Panc1 (cell line): ENCODE data around the gene CFAP74. TPM values are rescaled to one million over a fixed set of nuclear protein-coding genes. Genes with fewer than 3 reads are reported as not detected.

Experiments used
- ATAC-seq: fragments of 200-7000 bp; cut with Tn5 transposase; 2 replicates; pipeline ENCODE4 v1.9.1; 2020; ENCODE audit warnings: mild to moderate bottlenecking, moderate library complexity
- BruUV-seq: library from RNA; stranded (reverse); fragments of 400-500 nt; replicated peaks from 2 replicates; lab custom pipeline; 2021; lab: Mats Ljungman, UMichigan
- CTCF ChIA-PET: fragments of 300-600 bp; sonication (Branson Sonifier 250); formaldehyde crosslinking; loops from one replicate; lab custom pipeline; 2022; ENCODE audit warnings: antibody characterized with exemption; lab: Charles Lee
- POLR2A ChIA-PET: fragments of 300-600 bp; sonication (Branson Sonifier 250); formaldehyde crosslinking; loops from one replicate; lab custom pipeline; 2022; ENCODE audit warnings: antibody characterized with exemption; lab: Charles Lee
- DNase-seq: peaks from one replicate; pipeline ENCODE4 v3.0.0-alpha.2; 2010; ENCODE audit warnings: low read depth, low spot score
- H3K27ac ChIP-seq: 2 replicates; pipeline ENCODE4 v1.5.1; 2011; ENCODE audit warnings: mild to moderate bottlenecking, low read length, inconsistent platforms
- H3K27me3 ChIP-seq: fragments of 200-500 bp; sonication (Bioruptor generic); 2 replicates; pipeline ENCODE4 v1.6.0; 2014; ENCODE audit warnings: low read length, inconsistent platforms; ENCODE audit not compliant: control insufficient read depth, insufficient read depth
- H3K36me3 ChIP-seq: fragments of 200-500 bp; sonication (Bioruptor generic); 2 replicates; pipeline ENCODE4 v1.5.1; 2014; ENCODE audit warnings: inconsistent platforms, mild to moderate bottlenecking, low read length, moderate library complexity; ENCODE audit not compliant: control insufficient read depth, insufficient read depth
- H3K4me1 ChIP-seq: 2 replicates; pipeline ENCODE4 v1.5.1; 2011; ENCODE audit warnings: inconsistent platforms, mild to moderate bottlenecking, low read length, moderate library complexity; ENCODE audit not compliant: control insufficient read depth, insufficient read depth
- H3K4me3 ChIP-seq, 2 experiments: 2 replicates each; pipeline ENCODE4 v1.5.1; 2011 to 2012; ENCODE audit warnings: low read depth in 2 of 2, low read length in 2 of 2, mild to moderate bottlenecking in 2 of 2, inconsistent platforms in 1 of 2, moderate library complexity in 1 of 2
- H3K9me3 ChIP-seq: fragments of 200-500 bp; sonication (Bioruptor generic); 2 replicates; pipeline ENCODE4 v1.5.1; 2014; ENCODE audit warnings: low read depth, mild to moderate bottlenecking, inconsistent platforms, low read length, moderate library complexity; ENCODE audit not compliant: control insufficient read depth, insufficient read depth
- CTCF ChIP-seq: fragments of 450-650 bp; IDR thresholded peaks from 2 replicates; pipeline ENCODE4 v1.5.1; 2017; ENCODE audit warnings: mild to moderate bottlenecking
- POLR2AphosphoS5 ChIP-seq: IDR thresholded peaks from 2 replicates; pipeline ENCODE4 v1.6.1; 2012; ENCODE audit warnings: mild to moderate bottlenecking, low read depth, low read length, moderate library complexity
- REST ChIP-seq, 2 experiments: IDR thresholded peaks; 2 replicates each; pipeline ENCODE4 v1.6.1; 2011 to 2012; ENCODE audit warnings: low read depth in 2 of 2, control low read depth in 1 of 2, low read length in 1 of 2, mild to moderate bottlenecking in 1 of 2, moderate library complexity in 1 of 2; ENCODE audit not compliant: insufficient read depth in 1 of 2
- SIN3A ChIP-seq: IDR thresholded peaks from 2 replicates; pipeline ENCODE4 v1.6.1; 2012; ENCODE audit warnings: low read depth, mild to moderate bottlenecking, low read length, moderate library complexity, borderline replicate concordance; ENCODE audit not compliant: insufficient read depth
- TCF7L2 ChIP-seq: IDR thresholded peaks from 2 replicates; pipeline ENCODE4 v1.6.1; 2011; ENCODE audit warnings: mild to moderate bottlenecking, low read depth, low read length, inconsistent platforms
- in situ Hi-C: cut with HindIII; loops from 2 replicates; pipeline ENCODE4 v1.10.0; 2016; ENCODE audit warnings: low sequenced_read_pairs, low pct_unique_long_range_greater_than_20kb
- intact Hi-C: fragments of 100-400 bp; cut with micrococcal nuclease; formaldehyde crosslinking; loops from one replicate; pipeline ENCODE4 v1.10.0; 2022; ENCODE audit not compliant: unreplicated experiment
- total RNA-seq: library from RNA; stranded (reverse); gene quantifications from one replicate; pipeline ENCODE4 v1.2.1, GENCODE V29; 2021; ENCODE audit not compliant: unreplicated experiment

Gene CFAP74
- total RNA-seq, 1 experiment from 2014 or later: not detected

DNA sequence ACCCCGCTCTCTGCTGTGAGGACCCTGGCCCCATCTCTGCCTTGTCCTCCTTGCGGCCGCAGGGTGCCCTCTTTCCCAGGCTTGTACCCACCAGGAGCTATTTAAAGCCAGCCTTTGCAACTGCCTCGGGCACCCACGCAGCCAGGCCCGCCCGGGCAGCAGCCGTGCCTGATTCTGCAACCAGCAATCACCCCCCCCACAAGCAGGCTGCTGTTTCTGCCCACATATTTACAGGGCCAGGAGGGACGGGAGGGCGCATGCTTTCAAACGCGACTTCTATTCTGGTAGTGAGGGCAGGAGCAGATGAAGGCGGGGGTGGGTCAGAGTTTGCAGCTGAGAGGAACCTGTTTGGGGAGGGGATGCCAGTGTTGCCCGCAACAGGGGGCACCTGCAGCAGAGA lies 29.2 kb upstream of the CFAP74 start:
- DNase-seq (no peak), ATAC-seq (no peak)
- in situ Hi-C loops (no loop called here), intact Hi-C loops (no loop called here)
- H3K4me3 ChIP-seq: no peak overlapping the region
- ChIA-PET CTCF (interaction anchor here (0.7 to 1.4 kb wide), 2 partner anchors 12 to 14 kb away, joined by 3 read pairs; no protein-coding TSS in a partner anchor), POLR2A (no interaction called here)
- H3K27ac ChIP-seq: no peak overlapping the region
- no TSS peak for BruUV-seq
- H3K27me3 ChIP-seq: no peaks in the 10 kb centered on the region
- no peaks in the 10 kb centered on the region for H3K36me3 ChIP-seq
- no peak for TF ChIP-seq POLR2AphosphoS5
- no peak for TF ChIP-seq REST (IDR thresholded peaks at IDR 0.05; ENCODE audit: insufficient read depth in 1 of 2, low read depth in 2 of 2, low read length in 1 of 2)
- no peak for TF ChIP-seq TCF7L2
- no peak for TF ChIP-seq SIN3A
- TF ChIP-seq CTCF: no peak
- no peaks in the 10 kb centered on the region for H3K4me1 ChIP-seq
- no peaks in the 10 kb centered on the region for H3K9me3 ChIP-seq

- intact Hi-C loops: no loop called here
- no peak for ATAC-seq
Observed at GRCh38 chr1:2031546-2032540, 28.3 kb upstream of the CFAP74 start.

More at GRCh38 chr1:2031546-2032540, 28.3 kb upstream of the CFAP74 start:
- DNase-seq: no peak
- Histone ChIP-seq H3K4me1 (no peaks in the 10 kb centered on the region), H3K36me3 (no peaks in the 10 kb centered on the region), H3K4me3 (no peak overlapping the region), H3K27me3 (no peaks in the 10 kb centered on the region), H3K27ac (no peak overlapping the region), H3K9me3 (no peaks in the 10 kb centered on the region)
- in situ Hi-C loops: no loop called here
- CTCF ChIA-PET: interaction anchor here (0.7 to 1.4 kb wide), 2 partner anchors 13 to 15 kb away, joined by 3 read pairs; no protein-coding TSS in a partner anchor
- TF ChIP-seq TCF7L2: no peak
- TF ChIP-seq REST (IDR thresholded peaks at IDR 0.05; ENCODE audit: insufficient read depth in 1 of 2, low read depth in 2 of 2, low read length in 1 of 2): no peak
- BruUV-seq: no TSS peak
- POLR2A ChIA-PET: no interaction called here
